ENCODE results near the gene MRPL53. TPM values are rescaled to one million over a fixed set of nuclear protein-coding genes. Genes with fewer than 3 reads are reported as not detected.

MRPL53 gene
- total RNA-seq, 6 experiments from 2014 or later: 74.5 to 120 (median 97.7) TPM

DNA sequence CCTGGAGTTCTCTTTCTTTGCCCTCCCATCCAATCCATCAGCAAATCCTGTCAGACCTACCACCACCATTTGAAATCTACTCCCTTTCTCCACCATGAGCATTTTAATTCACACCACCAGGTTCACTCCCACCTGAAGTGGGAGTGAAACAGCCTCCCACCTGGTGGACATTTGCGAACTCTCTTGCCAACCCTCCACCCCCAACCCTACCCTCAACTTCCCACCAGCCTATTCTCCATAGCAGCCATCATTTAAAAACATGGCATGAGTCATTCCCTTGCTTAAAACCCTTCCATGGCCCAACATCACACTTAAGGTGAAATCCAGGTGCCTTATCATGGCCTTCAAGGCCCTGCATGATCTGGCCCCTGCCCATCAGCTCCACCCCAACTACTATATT is 34.2 kb downstream of the MRPL53 start:
- Mint-ChIP-seq H3K36me3 (ENCODE audit: low read depth) (no peaks in the 10 kb centered on the region), H3K27me3 (ENCODE audit: insufficient read depth) (no peaks in the 10 kb centered on the region; the same call in 1 of the 2 replicates), H3K9me3 (no peaks in the 10 kb centered on the region), H3K27ac (no peak overlapping the region), H3K4me3 (peak overlapping the region; percentile 18; the same call in 1 of the 2 replicates), H3K4me1 (ENCODE audit: low read depth) (peaks cover 41% of the 10 kb centered on the region)
- DNase-seq: no peak
- TF ChIP-seq, protein P1, sequence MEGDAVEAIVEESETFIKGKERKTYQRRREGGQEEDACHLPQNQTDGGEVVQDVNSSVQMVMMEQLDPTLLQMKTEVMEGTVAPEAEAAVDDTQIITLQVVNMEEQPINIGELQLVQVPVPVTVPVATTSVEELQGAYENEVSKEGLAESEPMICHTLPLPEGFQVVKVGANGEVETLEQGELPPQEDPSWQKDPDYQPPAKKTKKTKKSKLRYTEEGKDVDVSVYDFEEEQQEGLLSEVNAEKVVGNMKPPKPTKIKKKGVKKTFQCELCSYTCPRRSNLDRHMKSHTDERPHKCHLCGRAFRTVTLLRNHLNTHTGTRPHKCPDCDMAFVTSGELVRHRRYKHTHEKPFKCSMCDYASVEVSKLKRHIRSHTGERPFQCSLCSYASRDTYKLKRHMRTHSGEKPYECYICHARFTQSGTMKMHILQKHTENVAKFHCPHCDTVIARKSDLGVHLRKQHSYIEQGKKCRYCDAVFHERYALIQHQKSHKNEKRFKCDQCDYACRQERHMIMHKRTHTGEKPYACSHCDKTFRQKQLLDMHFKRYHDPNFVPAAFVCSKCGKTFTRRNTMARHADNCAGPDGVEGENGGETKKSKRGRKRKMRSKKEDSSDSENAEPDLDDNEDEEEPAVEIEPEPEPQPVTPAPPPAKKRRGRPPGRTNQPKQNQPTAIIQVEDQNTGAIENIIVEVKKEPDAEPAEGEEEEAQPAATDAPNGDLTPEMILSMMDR (IDR thresholded peaks at IDR 0.05): no peak

DNA sequence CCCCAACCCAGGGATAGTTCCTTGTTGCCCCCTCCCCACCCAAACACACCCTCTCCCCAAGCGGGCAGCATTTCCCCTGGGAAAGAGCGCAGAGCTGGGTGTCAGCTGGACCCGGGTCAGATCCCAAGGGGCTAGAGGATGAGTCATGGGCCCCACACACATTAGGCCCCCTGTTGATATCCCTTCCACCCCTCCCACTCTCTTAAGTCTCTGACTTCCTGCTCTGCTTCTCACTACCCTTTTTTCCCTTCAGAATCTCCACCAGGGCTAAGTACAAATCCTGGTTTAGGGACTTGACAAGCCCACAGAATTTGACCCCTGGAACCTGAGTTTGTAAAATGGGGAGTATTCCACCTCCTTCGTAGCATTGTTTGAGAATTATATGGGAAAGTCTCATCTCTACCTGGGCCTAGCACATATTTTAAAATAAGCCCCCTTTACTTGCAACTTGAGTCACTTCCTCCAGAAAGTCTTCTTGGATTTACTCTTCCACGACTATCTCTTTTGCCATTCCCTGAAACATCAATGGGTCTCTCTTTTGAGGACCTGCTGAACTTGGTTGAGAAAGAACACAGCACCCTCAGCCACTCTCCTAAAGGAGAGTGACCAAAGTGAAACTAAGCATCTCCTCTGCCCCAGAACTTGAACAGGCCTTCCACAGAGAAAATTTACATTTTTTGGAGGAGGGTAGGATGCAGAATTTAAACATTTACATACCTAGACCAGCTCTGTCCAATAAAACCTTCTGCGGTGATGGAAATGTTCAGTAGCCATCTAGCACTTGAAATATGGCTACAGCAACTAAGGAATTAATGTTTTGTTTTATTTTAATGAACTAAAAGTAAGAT is 35.4 kb downstream of the MRPL53 start:
- no peak for DNase-seq
- Mint-ChIP-seq H3K9me3 (no peaks in the 10 kb centered on the region), H3K36me3 (ENCODE audit: low read depth) (no peaks in the 10 kb centered on the region), H3K27me3 (ENCODE audit: insufficient read depth) (no peaks in the 10 kb centered on the region; the same call in 1 of the 2 replicates), H3K4me3 (no peak overlapping the region), H3K27ac (no peak overlapping the region), H3K4me1 (ENCODE audit: low read depth) (peaks cover 41% of the 10 kb centered on the region)
- TF ChIP-seq, protein P1 (IDR thresholded peaks at IDR 0.05): no peak

DNA sequence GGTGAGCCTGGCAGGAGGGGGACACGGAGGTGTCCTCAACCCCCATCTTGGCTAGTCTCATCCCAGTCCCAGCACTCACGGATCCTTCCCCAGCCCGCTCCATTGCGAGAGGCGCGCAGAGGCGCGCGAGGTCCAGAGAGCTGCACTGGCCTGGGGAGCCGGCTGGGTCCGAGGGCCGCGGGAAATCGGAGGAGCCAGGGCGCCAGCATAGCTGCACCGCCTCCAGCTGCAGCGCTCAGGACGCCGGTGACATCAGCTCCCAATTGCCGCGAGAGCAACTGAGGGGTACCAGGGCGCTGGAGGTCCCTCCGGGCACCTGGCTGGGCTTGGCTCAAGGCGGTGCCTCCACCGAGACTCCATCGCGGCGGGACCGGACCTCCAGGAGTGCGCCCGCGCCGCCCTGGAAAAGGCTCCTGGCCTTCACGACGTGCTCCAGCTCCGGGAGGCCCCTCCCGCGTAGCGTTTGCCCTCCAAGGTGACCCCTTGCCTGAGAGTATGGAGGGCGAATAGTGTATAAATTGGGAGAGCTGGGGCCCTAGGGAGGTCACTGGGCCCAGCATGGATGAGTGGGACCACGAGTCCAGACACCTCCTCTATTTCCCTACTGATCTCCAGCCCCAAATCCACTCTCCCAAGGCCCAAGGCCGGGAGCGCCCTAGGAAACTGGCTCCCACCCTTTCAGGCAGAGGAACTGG is 36.2 kb downstream of the MRPL53 start:
- Mint-ChIP-seq H3K36me3 (ENCODE audit: low read depth) (no peaks in the 10 kb centered on the region), H3K27ac (no peak overlapping the region), H3K27me3 (ENCODE audit: insufficient read depth) (no peaks in the 10 kb centered on the region; the same call in 1 of the 2 replicates), H3K9me3 (no peaks in the 10 kb centered on the region), H3K4me3 (no peak overlapping the region), H3K4me1 (ENCODE audit: low read depth) (peaks cover 41% of the 10 kb centered on the region)
- TF ChIP-seq, protein P1 (IDR thresholded peaks at IDR 0.05): no peak
- DNase-seq: no peak

DNA sequence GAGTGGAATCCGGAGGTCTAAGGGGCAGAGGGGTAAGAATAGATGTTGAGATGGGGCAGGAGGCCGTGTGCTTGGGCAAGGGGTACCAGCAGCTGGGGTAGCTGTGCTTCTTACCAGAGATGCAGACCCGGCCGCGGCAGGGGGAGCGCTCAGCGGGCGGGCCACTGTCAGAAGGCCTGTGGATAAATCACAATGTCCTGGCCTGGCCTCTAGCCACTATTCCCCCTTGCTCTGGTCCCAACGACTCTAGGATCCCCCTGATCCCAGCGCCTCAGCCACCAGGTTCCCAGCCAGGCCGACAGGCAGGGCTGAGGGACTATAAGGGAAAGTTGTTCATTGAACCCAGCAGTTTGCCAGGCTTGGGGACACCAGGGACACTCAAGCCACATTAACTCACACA is 42.0 kb downstream of the MRPL53 start:
- no peak overlapping the region for H3K27ac Mint-ChIP-seq
- peaks cover 10% of the 10 kb centered on the region for H3K36me3 Mint-ChIP-seq (ENCODE audit: low read depth)
- no peaks in the 10 kb centered on the region; the same call in 1 of the 2 replicates for H3K27me3 Mint-ChIP-seq (ENCODE audit: insufficient read depth)
- TF ChIP-seq, protein P1 (IDR thresholded peaks at IDR 0.05): no peak
- DNase-seq: no peak
- no peak overlapping the region for H3K4me3 Mint-ChIP-seq
- peaks cover 11% of the 10 kb centered on the region; the same call in 1 of the 2 replicates for H3K4me1 Mint-ChIP-seq (ENCODE audit: low read depth)
- no peaks in the 10 kb centered on the region for H3K9me3 Mint-ChIP-seq

DNA sequence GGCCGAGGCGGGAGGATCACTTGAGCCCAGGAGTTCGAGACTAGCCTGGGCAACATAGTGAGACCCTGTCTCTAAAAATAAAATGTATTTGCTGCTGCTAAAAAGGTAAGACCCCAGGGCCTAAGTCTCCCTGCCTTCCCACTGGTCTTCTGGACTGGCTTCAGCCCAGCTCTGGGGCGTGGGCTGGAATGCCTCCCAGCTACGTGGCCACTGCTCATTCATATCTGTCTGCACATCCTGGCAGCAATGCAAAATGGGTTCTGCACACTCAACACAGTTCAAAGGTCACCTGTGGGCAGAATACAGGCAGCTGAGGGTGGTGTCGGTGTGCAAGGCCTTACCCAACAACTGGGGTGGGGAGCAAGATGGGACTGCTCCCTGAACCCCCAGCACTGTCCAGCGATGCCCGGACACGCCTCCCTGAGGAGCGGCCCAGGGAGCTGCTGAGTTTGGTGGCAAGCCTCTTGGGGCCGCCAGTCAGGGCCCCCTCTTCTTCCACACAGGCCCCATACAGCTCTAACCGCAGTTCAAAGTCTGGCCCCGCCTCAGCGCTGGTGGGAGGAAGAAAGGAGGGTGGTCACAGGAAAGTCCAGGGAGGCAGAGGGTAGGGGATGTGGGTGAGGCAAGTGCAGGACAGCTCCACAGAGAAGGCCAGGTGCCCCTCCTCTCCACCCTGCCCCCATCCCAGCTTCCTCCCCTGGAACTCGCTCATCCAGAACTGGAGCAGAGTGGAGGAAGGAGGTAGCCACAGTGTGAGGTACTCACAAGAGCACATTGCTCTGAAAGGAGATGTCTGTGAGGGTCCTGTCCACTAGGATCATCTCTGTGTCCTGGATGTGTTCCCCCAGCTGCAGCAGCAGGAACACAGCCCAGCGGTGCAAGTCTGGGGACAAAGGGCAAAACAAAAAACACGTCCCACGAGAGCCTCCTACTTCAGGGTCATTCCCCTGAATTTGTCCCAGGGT is 42.7 kb downstream of the MRPL53 start:
- no peak overlapping the region for H3K4me3 Mint-ChIP-seq
- peaks cover 16% of the 10 kb centered on the region for H3K4me1 Mint-ChIP-seq (ENCODE audit: low read depth)
- H3K27me3 Mint-ChIP-seq (ENCODE audit: insufficient read depth): no peaks in the 10 kb centered on the region; the same call in 1 of the 2 replicates
- TF ChIP-seq, protein P1 (IDR thresholded peaks at IDR 0.05): no peak
- H3K9me3 Mint-ChIP-seq: no peaks in the 10 kb centered on the region
- H3K27ac Mint-ChIP-seq: no peak overlapping the region
- DNase-seq: no peak
- peaks cover 14% of the 10 kb centered on the region for H3K36me3 Mint-ChIP-seq (ENCODE audit: low read depth)

All from HFFc6 (cell line).